HG03520 (cell line): ENCODE measurements around the gene TMEM191C.
"Not testable (repeated sequence)": the region's sequence is repeated elsewhere in the genome, so short reads cannot be mapped to it uniquely, and the experiment has no call there.

Experiments
- ATAC-seq: cut with Tn5 transposase; IDR thresholded peaks from one replicate; pipeline ENCODE4 v1.9.1; 2021; ENCODE audit warnings: mild to moderate bottlenecking, moderate library complexity; ENCODE audit not compliant: unreplicated experiment

The TMEM191C gene

DNA sequence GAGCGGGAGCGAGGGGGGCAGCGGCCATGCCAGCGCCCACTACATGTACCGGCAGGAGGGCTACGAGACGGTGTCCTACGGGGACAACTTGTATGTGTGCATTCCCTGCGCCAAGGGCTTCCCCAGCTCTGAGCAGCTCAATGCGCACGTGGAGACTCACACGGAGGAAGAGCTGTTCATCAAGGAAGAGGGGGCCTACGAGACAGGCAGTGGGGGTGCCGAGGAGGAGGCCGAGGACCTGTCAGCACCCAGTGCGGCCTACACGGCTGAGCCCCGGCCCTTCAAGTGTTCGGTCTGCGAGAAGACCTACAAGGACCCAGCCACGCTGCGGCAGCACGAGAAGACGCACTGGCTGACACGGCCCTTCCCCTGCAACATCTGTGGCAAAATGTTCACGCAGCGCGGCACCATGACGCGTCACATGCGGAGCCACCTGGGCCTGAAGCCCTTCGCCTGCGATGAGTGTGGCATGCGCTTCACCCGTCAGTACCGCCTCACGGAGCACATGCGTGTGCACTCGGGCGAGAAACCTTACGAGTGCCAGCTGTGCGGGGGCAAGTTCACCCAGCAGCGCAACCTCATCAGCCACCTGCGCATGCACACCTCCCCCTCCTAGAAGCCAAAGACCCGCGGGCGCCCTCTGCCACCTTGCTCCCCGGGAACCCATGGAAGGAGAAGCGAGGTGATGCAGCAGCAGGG is 20.9 kb upstream of the TMEM191C start:
- no peak for ATAC-seq

DNA sequence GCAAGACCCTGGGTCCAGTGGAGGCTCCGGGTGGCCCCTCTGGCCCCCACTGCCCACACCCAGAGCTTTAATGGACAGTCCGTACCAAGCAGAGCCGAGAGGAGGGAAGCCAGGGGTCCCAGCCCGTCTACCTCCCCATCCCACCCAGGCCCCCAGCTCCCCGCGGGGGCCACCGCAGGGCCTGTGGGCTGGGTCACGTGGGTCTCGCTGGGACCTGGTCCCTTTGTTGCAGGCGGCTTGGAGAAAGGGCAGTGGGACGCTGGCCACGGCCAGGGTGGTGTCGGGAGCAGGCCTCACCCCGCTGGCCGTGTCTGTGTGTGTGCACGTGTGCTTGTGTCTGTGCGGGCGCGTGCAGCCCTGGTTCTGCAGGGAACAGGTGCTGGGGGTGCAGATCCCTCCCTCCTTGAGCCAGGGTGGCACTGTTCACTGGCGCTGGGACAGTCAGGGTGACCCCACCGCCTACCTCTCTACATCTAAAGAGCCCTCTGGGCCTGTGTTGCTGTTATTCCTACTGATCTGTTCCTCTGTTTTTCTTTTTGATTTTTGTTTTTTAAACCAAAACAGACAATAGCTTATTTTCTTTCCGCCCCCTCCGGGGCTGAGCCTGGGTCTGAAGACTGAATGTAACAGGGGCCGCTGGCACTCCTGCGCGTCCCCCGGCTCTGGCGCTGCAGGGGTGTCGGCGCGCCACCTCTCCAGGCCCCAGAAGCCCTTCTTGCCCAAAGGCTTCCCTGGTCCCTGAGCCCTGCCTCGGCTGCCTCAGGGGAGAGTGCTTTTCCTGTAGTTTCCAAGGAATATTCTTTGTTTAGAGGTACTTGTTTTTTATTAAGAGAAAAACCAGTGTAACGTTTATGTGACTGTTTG is 20.1 kb upstream of the TMEM191C start:
- no peak for ATAC-seq

DNA sequence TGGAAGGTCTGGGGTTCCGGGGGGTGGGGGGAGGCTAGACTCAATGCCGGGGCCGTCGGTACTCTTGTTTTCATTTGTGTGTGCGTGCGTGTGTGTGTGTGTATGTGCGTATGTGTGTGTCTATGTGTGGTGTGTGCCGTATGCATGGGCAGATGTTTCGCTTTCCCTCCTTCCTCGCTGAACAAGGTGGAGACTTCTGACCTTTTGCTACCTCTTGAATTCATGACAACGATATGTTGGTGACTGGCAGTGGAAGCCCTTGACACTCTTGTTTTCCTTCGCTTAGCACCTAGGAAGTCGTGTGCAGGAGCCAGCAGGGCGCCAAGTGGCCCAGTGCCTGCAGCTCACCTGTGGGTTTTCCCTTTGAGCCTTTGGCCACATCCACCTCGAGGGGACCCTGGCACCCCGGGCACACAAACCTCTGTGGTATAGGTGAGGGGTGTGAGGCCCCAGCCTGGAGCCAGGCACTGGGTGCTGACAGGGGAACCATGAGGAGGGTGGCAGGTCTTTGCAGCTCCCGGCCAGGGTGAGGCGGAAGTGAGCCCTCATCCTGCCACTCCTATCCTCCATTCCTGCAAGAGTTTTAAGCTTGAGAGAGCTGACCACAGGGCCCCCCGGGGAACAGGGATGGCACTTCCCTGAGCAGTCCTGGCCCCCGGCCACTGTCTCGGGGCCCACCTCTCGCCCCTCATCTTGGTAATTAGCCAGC is 19.3 kb upstream of the TMEM191C start:
- ATAC-seq, result no peak

DNA sequence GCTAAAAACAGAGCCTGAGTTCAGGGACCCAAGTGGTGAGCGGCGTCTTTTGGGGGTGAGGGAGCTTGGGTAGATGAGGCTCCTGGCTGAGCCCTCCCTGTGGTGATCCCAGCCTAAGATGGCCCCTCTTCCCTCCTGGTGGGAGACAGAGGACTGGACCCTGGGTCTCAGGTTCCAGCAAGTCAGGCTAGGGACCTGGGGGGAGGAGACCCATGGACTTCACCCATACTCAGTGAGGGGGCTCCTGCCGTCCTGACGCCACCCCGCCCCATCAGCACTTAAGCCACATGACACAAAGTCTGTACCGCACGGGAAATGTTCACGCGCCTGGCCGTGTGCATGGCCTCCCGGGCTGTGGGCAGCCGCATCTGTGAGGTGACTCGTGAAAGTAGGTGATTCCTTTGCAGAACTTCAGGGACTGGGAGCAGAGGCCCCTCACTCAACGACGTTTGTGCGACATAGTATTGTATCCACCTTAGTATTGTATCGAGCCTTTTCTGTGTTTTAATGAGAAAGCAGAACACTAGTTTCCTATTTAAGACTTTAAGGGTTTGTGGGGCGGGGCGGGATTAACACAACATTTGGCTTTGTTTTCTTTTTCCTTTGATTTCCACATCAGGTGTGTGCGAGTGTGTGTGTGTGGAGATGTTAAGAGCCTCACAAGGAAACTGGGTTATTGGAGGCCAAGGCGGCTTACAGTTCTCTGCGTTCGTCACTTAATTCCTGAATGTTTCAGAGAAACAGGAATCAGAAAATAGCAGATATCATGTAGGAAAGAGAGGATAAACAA is 18.4 kb upstream of the TMEM191C start:
- no peak for ATAC-seq

DNA sequence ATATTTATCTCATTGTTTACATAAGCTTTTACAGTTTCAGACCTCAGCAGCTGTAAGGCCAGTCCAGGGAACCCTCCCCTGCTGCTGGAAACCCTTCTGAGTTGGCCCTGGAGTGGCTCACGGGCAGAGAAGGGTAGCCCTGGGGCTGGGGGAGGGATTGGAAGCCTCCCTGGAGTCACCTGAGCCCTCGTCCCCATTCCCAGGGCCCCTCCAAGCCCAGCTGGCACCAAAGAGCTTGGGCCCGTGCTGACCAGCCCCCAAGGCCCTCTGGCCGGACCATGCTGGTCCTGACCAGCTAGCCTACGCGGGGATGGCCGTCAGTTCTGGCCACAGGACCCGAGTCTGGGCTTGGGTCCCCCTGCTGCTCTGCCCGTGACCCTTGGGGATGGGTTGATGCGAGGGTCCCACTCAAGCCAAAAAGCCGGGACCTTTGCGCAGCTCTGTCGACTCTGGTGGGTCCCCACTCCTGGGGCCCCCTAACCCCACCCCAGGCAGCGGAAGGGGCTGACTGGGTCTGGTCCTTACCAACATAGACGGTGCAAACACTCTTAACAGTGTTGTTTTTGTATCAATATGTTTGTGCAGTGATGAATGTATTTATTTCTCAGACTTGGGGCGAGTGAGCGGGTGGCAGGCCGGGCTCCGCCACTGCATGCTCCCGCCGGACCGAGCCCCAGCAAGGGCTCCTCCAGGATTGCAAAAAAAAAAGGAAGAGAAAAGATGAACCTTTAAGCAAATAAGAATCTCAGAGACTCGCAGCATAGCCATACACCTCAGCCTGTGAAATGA is 17.5 kb upstream of the TMEM191C start:
- ATAC-seq, result no peak

DNA sequence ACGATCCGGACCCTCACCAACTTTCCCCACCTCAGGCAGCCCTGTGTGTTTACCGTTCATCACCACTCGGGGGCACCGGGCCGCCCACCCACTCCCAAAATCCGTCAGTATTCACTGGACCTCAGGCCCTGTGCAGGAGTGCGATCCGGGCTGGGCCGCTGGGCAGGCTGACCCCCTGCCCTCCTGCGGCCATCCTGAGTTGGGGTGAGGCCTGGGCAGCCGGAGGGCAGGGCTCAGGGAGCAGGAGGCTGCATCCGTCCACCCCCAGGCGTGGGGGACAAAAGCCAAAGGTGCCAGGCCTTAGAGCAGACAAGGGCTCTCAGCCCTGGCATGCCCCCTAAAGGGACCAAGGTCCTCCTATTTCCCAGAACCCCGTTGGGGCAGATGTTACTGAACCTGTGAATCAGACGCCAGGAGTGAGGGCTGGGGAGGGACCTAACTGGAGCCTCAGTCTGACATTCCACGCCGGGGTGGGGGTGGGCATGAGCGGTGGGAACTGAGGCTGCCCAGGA is 16.8 kb upstream of the TMEM191C start:
- no peak for ATAC-seq

DNA sequence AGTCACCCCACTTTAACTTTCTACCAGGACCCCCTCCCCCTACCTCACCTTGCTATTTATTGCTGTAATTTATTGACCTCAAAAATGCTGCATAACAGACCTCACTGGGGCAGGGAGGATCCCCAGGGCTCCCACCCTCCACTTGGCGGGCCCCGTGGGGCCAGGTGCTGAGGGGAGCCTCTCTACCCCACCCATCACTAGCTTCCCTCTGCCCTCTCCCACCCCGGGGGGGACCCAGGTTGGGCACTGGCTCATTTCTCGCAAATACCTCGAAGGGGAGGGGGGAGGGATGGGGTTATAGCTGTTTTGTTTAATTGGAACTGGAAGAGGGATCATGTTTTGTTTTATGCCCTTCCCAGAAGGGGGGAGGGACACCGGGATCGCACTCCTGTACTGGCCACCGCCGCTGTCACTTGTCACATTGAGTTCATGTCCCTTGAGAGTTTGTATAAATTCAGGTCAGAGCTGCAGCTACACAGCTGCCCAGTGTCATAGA is 16.3 kb upstream of the TMEM191C start:
- ATAC-seq, result no peak

DNA sequence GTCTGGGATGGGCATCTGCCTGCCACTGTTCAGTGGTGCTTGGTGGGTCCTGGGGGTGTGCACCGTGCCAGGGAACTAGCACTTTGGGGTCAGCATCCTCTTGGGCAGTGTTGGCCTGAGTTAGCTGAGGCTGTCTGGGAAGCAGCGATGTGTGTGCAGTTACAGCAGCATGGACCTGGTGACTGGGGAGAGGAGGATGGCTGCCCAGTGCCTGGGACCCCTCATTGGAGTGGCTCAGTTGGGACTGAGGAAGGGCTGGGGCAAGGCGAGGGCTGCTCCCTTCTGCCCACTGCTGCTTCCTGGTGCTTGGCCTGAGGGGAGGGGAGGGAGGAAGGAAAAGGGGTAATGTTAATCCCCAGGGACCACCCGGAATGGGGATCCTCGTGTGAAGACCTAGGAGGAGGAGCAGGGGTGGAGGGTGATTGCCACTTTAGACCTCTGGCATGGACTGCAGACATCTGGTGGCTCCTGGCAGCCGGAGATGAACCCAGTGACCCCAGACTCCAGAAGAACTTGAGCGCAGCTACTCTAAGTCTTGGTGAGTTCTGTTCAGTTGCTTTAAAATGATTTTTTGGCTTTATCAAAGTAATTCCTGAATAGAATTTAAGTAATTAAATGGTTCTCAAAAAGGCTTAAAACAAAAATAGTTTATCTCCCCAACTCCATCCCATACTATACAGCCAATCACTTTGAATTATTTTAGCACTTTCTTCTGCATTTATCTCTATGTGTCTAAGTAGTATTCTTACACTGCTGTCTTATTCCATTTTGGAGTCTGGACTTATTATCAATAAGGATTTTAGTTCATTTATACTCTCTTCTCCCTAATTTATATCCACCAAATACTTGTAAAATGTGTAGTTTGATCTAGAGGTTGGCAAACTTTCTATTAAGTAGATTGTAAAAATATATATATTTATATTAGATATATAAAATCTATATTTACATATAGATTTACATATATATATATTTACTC is 15.4 kb upstream of the TMEM191C start:
- ATAC-seq, result no peak

DNA sequence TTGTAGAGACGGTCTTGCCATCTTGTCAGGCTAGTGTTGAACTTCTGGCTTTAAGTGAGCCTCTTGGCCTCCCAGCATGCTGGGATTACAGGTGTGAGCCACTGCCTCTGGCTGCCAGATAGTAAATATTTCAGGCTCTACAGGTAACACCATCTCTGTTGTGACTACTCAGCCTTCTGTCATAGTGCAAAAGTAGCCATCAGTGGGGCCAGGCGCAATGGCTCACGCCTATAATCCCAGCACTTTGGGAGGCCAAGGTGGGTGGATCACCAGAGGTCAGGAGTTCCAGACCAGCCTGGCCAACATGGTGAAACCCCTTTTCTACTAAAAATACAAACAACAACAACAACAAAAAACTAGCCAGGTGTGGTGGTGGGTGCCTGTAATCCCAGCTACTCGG is 14.5 kb upstream of the TMEM191C start:
- not testable (repeated sequence) for ATAC-seq

DNA sequence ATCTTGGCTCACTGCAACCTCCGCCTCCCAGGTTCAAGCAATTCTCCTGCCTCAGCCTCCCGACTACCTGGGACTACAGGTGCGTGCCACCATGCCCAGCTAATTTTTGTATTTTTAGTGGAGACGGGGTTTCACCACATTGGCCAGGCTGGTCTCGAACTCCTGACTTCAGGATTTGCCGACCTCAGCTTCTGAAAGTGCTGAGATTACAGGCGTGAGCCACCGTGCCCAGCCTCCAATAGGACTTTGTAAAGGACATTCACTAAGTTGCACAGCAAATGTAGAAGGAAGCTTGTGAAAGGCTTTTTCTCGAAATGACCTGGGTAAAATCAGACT is 12.2 kb upstream of the TMEM191C start:
- not testable (repeated sequence) for ATAC-seq

DNA sequence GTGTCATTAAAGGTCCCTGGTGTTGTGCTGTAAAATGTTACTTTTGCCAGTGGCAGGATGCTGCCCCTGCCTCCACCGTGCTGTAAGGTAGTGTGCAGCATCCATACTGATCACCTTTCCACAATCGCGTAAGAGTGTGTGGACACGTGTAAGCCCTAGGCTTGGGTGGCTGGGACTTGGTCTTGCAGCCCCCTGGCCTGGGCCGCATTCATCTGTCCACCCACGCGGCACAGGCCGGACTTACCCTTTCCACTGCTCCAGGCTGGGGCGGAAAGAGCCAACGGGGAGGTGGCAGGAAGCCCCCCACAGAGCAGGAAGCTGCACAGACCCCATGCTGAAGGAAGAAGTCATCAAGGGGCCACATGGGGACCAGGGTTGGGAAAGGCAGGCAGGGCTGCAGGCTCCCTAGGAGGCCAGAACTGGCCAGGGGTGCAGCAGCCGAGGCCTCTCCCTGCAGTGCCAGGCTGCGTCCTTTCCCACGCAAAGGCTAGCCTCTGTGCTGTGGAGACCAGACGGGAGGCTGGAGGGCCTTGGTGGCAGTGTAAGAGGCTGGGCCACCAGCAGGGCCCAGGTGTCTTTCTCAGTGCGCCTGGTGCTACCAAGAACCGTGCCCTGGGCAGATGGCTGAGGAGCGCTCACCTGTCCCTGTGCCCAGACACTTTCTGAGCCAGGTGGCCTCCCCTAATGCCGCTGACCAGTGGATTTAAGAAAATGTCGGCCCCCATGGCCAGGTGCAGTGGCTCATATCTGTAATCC is 11.7 kb upstream of the TMEM191C start:
- no peak for ATAC-seq

DNA sequence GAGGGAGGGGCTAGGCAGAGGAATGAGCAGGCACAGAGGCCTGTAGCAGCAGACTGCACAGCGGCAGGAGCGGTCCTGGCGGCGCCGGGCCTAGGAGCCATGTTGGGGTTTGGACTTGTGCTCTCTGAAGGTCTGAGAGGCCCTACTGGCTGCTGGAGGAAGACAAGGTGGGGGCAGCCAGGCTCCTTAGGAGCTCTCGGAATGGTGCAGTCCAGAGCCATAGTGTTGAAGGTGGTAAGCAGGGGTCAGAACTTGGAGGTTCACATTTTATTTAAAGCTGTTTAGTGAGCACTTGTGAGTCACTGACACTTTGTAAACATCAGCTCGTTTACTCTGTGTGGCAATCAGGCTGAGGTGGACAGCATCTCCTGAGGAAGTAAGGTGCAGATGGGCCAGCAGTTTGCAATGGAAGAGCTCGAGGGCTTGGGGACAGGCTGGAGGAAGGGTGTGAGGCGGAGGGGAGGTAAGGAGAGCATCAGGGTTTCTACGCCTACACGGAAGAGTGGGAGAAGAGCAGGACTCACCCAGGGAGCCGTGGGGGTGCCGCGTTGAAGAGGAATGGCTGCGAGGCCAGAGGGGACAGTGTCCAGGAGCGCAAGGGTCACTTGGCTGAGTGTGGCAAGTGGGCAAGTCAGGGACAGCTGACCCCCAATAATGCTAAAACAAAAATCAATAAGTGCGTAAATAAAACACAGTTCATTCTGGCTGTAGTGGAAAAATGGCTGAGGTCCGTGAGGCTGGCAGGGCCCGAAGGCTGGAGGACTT is 10.0 kb upstream of the TMEM191C start:
- ATAC-seq, result no peak

DNA sequence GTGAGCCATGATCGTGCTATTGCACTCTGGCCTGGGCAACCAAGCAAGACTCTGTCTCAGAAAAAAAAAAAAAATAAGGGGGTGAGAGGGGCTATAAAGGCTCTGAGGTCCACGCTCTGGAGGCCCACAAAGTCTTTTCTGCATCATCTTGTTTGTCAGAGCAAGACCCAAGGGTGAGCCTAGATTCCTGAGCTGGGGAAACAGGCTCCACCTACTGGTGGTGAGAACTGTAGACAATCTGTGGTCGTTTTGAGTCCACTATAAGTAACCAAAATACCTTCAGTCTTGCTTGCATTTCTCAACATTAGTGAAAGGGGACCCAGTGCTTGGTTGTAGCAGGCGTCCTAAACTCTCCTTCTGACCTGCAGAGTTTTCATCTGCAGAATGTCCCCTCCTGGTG is 4.5 kb upstream of the TMEM191C start:
- ATAC-seq, result not testable (repeated sequence)

DNA sequence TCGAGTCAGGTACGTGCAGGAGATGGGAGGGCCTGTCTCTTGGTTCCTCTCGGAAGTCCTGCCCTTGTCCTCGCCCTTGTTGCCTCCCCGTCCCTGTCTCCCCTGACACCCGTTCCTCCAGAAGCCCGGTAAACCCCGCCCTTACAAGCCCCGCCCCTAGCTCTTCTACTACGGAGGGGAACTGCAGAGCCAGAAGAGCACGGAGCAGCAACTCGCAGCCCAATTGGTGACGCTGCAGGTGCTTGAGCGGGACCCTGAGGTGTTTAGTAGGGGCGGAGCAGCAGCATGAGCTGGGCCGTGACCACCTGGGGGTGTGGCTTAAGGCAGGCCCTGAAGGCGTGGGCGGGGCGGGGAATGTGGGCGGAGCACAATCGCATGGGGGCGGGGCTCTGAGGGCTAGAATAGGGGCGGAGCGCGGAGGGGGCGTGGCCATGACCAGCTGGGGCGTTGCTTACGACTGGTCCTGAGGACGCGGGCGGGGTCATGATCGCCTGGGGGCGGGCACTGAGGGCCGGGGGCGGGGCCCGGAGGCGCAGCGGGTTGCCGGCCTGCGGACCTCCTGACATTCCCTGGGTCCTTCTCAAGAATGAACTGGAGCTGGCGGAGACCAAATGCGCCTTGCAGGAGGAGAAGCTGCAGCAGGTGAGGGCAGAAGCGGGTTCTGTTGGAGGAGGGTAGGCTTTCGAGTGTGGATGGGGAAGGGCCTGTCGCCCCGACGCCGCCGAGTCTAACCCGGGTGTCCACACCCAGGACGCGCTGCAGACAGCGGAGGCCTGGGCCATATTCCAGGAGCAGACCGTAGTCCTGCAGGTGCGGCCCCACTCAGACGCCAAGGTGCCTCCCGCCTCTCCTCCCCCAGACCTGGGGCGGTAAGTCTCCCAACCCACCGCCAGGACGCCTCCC is 1.3 kb downstream of the TMEM191C start:
- peak; percentile 80 for ATAC-seq

DNA sequence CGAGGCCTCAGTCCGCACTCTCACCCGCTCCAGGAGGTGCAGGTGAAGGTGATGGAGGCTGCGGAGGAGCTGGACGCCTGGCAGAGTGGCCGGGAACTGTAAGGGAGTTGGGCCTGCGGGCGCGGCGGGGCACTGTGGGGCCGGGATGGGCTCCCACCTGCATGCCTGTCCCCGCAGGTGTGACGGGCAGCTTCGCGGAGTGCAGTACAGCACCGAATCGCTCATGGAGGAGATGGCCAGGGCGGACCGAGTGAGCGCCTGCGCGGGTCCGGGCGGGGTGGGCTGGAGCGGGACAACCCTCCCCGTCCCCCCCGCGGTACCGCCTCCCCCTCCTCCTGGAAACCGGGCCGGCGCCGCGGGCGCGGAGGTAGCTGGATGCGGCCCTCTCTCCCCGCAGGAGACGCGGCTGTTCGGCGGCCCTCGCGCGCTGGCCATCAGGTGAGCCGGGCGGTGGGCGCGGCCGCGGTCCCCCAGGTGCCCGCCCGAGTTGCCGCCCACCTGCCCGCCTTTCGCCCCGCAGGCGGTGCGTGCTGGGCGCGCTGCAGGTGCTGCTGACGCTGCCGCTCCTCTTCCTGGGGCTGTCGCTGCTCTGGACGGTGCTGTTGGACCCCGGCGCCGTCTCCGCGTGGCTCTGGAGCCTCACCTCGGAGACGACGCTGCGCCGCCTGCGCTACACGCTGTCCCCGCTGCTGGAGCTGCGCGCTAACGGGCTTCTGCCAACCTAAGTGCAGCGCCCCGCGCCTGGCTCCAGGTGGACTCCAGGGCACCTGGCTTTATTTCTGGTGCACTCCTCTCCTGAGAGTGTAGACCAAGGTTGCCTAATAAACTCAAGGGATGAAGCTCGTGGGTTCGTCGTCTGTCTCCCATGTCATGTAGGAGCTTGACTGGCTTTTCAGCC is 2.2 kb downstream of the TMEM191C start:
- peak; percentile 10 for ATAC-seq
